ENCODE results near the gene NUAK2.

NUAK2 gene

DNA sequence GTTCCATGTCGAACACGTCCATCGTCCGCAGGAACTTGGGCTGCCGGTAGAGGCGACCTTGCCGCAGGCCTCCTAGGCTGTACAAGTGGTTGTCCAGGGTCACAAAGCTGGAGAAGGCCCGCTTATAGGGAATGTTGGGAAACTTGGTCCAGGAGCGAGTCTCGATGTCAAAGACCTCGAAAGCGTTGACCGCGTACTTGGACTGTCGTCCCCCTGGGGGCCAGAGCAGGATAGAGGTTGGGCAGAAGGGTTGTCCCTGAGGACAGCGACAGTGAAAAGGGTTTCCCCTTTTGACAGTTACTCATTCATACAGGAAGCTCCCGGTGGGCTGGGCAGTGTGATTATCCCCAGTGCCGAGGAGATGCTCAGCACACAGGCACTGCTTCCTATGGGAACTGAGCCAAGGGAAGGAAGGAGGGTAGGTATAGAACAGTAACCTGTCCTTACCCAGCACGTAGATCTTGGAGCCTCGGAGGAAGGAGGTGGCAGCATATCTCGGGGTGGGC lies 17.7 kb upstream of the NUAK2 start:
- no peak for TF ChIP-seq SUZ12 (IDR thresholded peaks at IDR 0.05; ENCODE audit: extremely low read depth, insufficient read depth, insufficient read length)
- no peak for TF ChIP-seq YY1 (IDR thresholded peaks at IDR 0.05; ENCODE audit: insufficient read depth, insufficient read length)
- TF ChIP-seq ZNF274 (IDR thresholded peaks at IDR 0.05; ENCODE audit: low read depth, low read length), result no peak
- Histone ChIP-seq H3K9ac (ENCODE audit: insufficient read length, low read depth) (no peak overlapping the region), H3K9me3 (ENCODE audit: insufficient read depth, low read length) (no peaks in the 10 kb centered on the region), H3K27me3 (ENCODE audit: insufficient read depth, insufficient read length) (peaks cover 27% of the 10 kb centered on the region), H3K4me1 (ENCODE audit: insufficient read depth, insufficient read length) (peaks cover 9% of the 10 kb centered on the region), H3K4me3 (ENCODE audit: insufficient read length, low read depth) (no peak overlapping the region), H3K36me3 (ENCODE audit: insufficient read depth, insufficient read length, low read length) (no peaks in the 10 kb centered on the region)
- DNase-seq (ENCODE audit: low read depth, low spot score), result no peak

DNA sequence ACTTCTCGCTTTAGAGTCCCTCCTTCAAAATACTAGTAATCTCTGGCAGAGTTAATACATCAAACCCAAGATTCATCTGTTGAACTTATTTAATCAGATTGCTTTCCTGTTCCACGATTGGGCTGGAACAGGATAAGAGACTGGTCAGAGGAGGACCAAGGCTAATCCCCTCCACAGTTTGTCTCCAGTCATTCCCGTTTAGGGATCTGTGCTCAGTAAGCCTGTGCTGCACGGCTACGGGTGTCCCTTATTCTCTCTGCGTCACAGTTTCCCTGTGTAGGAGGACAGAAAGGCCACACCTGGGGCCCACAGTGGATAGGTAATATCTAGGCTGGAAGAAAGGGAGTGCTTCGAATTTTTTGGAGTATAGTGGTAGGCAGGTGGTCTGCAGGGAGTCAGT lies 16.5 kb upstream of the NUAK2 start:
- Histone ChIP-seq H3K9ac (ENCODE audit: insufficient read length, low read depth) (no peak overlapping the region), H3K4me1 (ENCODE audit: insufficient read depth, insufficient read length) (peaks cover 5% of the 10 kb centered on the region), H3K27me3 (ENCODE audit: insufficient read depth, insufficient read length) (peaks cover 15% of the 10 kb centered on the region), H3K36me3 (ENCODE audit: insufficient read depth, insufficient read length, low read length) (no peaks in the 10 kb centered on the region), H3K4me3 (ENCODE audit: insufficient read length, low read depth) (no peak overlapping the region), H3K9me3 (ENCODE audit: insufficient read depth, low read length) (no peaks in the 10 kb centered on the region)
- DNase-seq (ENCODE audit: low read depth, low spot score), result no peak
- no peak for TF ChIP-seq YY1 (IDR thresholded peaks at IDR 0.05; ENCODE audit: insufficient read depth, insufficient read length)
- TF ChIP-seq SUZ12 (IDR thresholded peaks at IDR 0.05; ENCODE audit: extremely low read depth, insufficient read depth, insufficient read length), result no peak
- TF ChIP-seq ZNF274 (IDR thresholded peaks at IDR 0.05; ENCODE audit: low read depth, low read length), result no peak

DNA sequence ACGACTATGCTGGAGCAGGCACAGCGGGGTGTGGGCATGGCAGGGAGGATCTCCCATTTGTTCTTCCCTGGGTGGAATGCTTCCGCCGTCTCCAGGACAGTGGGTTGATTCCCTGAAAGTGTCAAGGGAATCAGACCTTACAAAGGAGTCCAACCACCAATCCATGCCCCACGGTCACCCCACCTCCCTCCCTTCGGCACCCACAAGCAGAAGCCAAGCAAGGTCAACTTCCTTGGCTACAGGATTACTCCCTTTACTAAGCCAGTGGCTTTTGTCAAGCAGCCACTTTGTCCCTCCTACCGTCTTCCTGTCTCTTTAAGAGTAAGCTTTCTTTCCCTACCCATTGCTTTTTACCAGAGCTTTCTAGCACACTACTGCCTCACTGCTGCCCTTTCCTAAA lies 15.9 kb upstream of the NUAK2 start:
- Histone ChIP-seq H3K4me1 (ENCODE audit: insufficient read depth, insufficient read length) (peaks cover 2% of the 10 kb centered on the region), H3K9ac (ENCODE audit: insufficient read length, low read depth) (no peak overlapping the region), H3K36me3 (ENCODE audit: insufficient read depth, insufficient read length, low read length) (no peaks in the 10 kb centered on the region), H3K27me3 (ENCODE audit: insufficient read depth, insufficient read length) (peaks cover 10% of the 10 kb centered on the region), H3K4me3 (ENCODE audit: insufficient read length, low read depth) (no peak overlapping the region), H3K9me3 (ENCODE audit: insufficient read depth, low read length) (no peaks in the 10 kb centered on the region)
- TF ChIP-seq SUZ12 (IDR thresholded peaks at IDR 0.05; ENCODE audit: extremely low read depth, insufficient read depth, insufficient read length) (no peak), YY1 (IDR thresholded peaks at IDR 0.05; ENCODE audit: insufficient read depth, insufficient read length) (no peak), ZNF274 (IDR thresholded peaks at IDR 0.05; ENCODE audit: low read depth, low read length) (no peak)
- no peak for DNase-seq (ENCODE audit: low read depth, low spot score)

DNA sequence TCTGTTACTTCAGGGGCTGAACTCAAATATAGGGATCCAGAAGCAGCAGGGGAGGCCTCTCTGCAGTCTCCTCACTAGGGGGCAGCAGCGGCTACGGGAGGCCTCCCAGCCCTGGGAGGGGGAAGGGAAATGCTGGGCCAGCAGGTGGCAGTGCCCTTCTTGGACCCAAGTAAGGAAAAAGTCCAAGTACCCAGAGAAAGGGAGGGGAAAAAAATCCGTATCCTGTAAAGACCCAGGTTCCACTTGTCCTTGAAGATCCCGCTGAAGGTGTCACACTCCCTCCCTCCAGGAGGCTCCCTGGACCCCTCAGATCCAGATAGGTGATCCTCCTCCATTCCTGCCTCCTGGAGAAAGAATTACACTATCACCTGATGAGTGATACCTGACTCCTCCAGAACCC lies 14.1 kb upstream of the NUAK2 start:
- Histone ChIP-seq H3K36me3 (ENCODE audit: insufficient read depth, insufficient read length, low read length) (no peaks in the 10 kb centered on the region), H3K4me3 (ENCODE audit: insufficient read length, low read depth) (no peak overlapping the region), H3K9ac (ENCODE audit: insufficient read length, low read depth) (no peak overlapping the region), H3K27me3 (ENCODE audit: insufficient read depth, insufficient read length) (peaks cover 4% of the 10 kb centered on the region), H3K9me3 (ENCODE audit: insufficient read depth, low read length) (no peaks in the 10 kb centered on the region), H3K4me1 (ENCODE audit: insufficient read depth, insufficient read length) (peaks cover 2% of the 10 kb centered on the region)
- TF ChIP-seq ZNF274 (IDR thresholded peaks at IDR 0.05; ENCODE audit: low read depth, low read length), result no peak
- TF ChIP-seq SUZ12 (IDR thresholded peaks at IDR 0.05; ENCODE audit: extremely low read depth, insufficient read depth, insufficient read length), result no peak
- no peak for TF ChIP-seq YY1 (IDR thresholded peaks at IDR 0.05; ENCODE audit: insufficient read depth, insufficient read length)
- peak; percentile 88 for DNase-seq (ENCODE audit: low read depth, low spot score)

DNA sequence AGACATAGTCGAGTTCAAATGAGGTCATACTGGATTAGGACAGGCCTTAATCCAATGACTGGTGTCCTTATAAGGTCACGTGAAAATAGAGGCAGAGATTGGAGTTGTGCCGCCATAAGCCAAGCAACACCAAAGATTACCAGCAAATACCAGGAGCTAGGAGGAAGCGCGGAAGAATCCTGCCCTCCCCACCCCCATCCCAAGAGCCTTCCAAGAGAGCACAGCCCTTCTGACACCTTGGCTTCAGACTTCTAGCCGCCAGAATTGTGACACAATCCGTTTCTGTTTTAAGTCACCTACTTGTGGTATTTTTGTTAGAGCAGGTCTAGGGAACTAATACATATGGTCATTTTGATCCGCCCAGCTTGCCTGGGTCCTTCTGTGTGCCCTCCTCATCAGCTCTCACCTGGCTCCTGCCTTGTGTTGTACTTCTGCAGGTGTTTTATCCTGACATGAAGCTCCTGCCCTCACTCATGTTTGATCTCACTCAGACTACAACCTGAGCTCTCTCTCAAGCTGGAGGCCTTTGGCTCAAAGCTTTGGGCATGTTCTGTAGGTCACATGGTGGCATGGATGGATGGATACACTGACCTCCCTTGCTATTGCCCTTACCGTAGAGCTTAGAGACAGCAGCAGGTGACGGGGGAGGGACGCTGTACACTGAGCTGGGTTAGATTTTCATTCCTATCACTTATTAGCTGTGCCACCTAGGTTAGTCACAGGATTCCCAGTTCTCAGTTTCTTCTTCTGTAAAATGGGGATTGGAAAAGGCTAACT lies 10.7 kb upstream of the NUAK2 start:
- no peak for TF ChIP-seq SUZ12 (IDR thresholded peaks at IDR 0.05; ENCODE audit: extremely low read depth, insufficient read depth, insufficient read length)
- TF ChIP-seq YY1 (IDR thresholded peaks at IDR 0.05; ENCODE audit: insufficient read depth, insufficient read length), result no peak
- TF ChIP-seq ZNF274 (IDR thresholded peaks at IDR 0.05; ENCODE audit: low read depth, low read length), result no peak
- Histone ChIP-seq H3K4me1 (ENCODE audit: insufficient read depth, insufficient read length) (peaks cover 3% of the 10 kb centered on the region), H3K27me3 (ENCODE audit: insufficient read depth, insufficient read length) (peaks cover 16% of the 10 kb centered on the region)

DNA sequence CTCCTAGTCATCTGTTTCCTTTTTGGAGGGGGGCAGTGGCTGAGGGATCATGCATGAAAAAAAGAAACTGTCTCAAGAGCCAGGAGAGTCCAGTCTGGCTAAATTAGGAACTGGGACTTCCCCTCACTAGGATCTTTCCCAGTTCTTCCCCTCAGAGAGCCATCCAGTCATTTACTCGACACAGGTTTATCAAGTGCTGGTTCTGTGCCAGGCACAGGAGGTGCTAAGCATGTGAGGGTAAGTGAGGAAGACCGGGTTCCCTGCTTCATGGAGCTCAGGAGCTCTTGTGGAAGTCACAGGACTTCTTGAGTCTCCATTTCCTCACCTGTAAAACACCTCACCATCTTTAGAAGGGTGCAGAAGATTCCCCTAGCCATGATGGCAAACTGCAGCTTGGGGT lies 8.6 kb upstream of the NUAK2 start:
- no peak for DNase-seq (ENCODE audit: low read depth, low spot score)
- Histone ChIP-seq H3K36me3 (ENCODE audit: insufficient read depth, insufficient read length, low read length) (no peaks in the 10 kb centered on the region), H3K4me3 (ENCODE audit: insufficient read length, low read depth) (no peak overlapping the region), H3K27me3 (ENCODE audit: insufficient read depth, insufficient read length) (peaks cover 12% of the 10 kb centered on the region), H3K9ac (ENCODE audit: insufficient read length, low read depth) (no peak overlapping the region), H3K4me1 (ENCODE audit: insufficient read depth, insufficient read length) (peaks cover 3% of the 10 kb centered on the region), H3K9me3 (ENCODE audit: insufficient read depth, low read length) (no peaks in the 10 kb centered on the region)
- TF ChIP-seq SUZ12 (IDR thresholded peaks at IDR 0.05; ENCODE audit: extremely low read depth, insufficient read depth, insufficient read length) (no peak), YY1 (IDR thresholded peaks at IDR 0.05; ENCODE audit: insufficient read depth, insufficient read length) (no peak), ZNF274 (IDR thresholded peaks at IDR 0.05; ENCODE audit: low read depth, low read length) (no peak)

More for the DNA sequence above, 10.7 kb upstream of the NUAK2 start:
- Histone ChIP-seq H3K36me3 (ENCODE audit: insufficient read depth, insufficient read length, low read length) (no peaks in the 10 kb centered on the region), H3K9ac (ENCODE audit: insufficient read length, low read depth) (no peak overlapping the region), H3K9me3 (ENCODE audit: insufficient read depth, low read length) (no peaks in the 10 kb centered on the region), H3K4me3 (ENCODE audit: insufficient read length, low read depth) (no peak overlapping the region)
- DNase-seq (ENCODE audit: low read depth, low spot score), result no peak

DNA sequence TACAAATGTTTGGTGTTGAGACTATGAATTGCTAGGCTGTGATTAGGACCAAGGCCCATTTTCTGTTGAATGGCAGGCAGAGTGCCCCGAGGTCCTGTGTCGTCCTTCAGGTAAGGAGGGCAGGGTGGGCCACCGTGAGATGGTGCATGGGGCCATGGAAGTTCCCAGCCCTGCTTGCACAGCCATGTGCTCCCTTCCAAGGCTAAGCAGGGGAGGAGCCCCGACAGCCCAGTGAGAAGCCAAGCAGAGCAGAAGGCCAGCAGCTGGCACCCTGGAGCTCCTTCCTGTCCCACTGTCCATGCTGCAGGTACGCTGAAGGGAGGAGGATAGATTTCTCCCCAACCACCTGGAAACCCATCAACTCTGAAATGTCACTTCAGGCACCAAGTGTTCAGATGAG lies 8.2 kb upstream of the NUAK2 start:
- H3K27me3 ChIP-seq (ENCODE audit: insufficient read depth, insufficient read length), result peaks cover 12% of the 10 kb centered on the region
- H3K4me1 ChIP-seq (ENCODE audit: insufficient read depth, insufficient read length), result peaks cover 8% of the 10 kb centered on the region
- H3K4me3 ChIP-seq (ENCODE audit: insufficient read length, low read depth), result no peak overlapping the region
- no peak for DNase-seq (ENCODE audit: low read depth, low spot score)
- H3K9ac ChIP-seq (ENCODE audit: insufficient read length, low read depth), result no peak overlapping the region
- H3K9me3 ChIP-seq (ENCODE audit: insufficient read depth, low read length), result no peaks in the 10 kb centered on the region
- H3K36me3 ChIP-seq (ENCODE audit: insufficient read depth, insufficient read length, low read length), result no peaks in the 10 kb centered on the region
- TF ChIP-seq ZNF274 (IDR thresholded peaks at IDR 0.05; ENCODE audit: low read depth, low read length) (no peak), YY1 (IDR thresholded peaks at IDR 0.05; ENCODE audit: insufficient read depth, insufficient read length) (no peak), SUZ12 (IDR thresholded peaks at IDR 0.05; ENCODE audit: extremely low read depth, insufficient read depth, insufficient read length) (no peak)

Measured in NT2/D1 (cell line).